NCI-H2171 (cell line): ENCODE measurements around the gene SST.

Experiments
- DNase-seq: peaks from one replicate; lab custom pipeline; 2025; lab: John Stamatoyannopoulos, UW

The SST gene

GRCh38 chr3:187629711-187630110, 40.5 kb downstream of the SST start:
- no peak for DNase-seq

DNA sequence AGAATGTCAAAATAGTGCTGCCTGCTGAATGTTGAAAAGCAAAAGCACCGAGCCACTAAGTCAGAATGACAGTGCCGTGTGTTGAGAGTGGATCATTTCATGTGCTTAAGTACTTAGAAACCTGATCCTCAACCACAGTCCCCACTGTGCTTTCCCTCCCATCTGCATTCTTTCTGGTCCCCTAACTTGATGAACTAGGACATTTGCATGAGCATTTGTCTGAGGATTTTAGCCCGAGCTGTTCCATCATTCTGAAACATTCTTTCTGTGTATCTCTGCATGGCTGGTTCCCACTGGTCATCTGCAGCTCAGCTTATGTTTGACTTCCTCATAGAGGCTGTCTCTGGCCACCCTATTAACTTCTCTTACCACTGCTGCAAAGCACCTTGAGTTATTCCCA, 42.0 kb downstream of the SST start:
- no peak for DNase-seq

DNA sequence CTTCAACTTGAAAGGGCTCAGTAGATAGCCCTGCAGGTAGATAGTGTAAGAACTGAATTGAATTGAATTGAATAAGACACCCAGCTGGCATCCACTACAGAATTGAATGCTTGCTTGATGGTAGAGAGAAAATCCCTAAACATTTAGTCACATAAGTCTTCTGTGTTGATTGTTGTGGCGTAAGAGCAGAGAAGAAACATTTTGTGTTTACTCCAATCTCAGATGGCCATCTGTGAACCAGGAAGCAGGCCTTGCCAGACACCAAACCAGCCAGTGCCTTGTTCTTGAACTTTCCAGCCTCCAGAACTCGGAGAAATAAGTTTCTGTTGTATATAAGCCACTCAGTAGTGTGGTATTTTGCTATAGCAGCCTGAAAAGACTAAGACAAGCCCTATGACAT, 43.6 kb downstream of the SST start:
- DNase-seq = no peak

DNA sequence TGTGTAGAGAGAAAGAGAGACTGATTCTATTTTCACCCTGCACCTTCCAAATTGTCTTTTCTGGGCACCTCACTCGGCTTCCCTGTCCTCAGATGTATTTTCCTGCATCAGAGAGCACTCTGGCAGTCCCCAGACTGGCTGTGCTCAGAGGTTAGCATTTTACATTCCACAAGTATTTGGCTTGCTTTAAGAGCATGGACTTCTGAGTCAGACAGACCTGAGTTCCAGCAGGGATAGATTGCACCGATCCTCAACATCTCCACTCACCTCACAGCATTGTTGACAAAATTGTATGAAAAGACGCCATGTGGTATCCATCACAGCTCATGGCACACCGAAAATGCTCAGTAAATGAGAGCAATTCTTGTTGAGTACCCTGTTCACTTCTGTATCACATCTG, 45.6 kb downstream of the SST start:
- DNase-seq = no peak

DNA sequence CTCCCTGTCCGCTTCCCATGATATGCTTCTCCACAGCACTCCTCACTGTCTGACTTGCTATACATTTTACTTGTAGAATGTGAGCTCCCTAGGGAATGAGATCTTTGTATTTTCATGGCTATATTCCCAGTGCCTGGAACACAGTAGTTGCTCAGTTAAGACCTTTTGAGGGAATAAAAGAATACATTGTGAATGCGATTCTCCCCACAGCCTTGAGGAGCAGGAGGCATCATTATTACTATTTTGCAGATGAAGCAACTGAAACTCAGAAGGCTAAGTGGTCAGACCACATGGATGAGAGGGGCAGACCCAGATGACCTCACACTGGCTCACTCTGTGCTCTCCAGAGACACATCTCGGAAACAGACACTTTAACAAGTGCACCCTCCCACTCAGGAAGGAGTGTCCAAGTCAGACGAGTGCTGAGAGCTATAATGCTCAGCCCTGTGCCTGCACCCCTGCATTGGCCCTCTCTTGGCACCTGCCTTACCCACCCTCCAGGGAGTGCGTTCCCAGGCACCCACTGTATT, 46.8 kb downstream of the SST start:
- DNase-seq = no peak

- DNase-seq = no peak
Observed at GRCh38 chr3:187621881-187622280, 48.3 kb downstream of the SST start.

- DNase-seq = no peak
Observed at GRCh38 chr3:187619461-187619860, 50.7 kb downstream of the SST start.
